Gastroesophageal sphincter (tissue), 4 donors: Measurements from ENCODE around the gene RFX2. TPM values are rescaled to one million over a fixed set of nuclear protein-coding genes. Genes with fewer than 3 reads are reported as not detected.

ENCODE experiments used
- ATAC-seq: fragments of 150-250 bp; one replicate; pipeline ENCODE4 v1.9.1; 2016; ENCODE audit warnings: mild to moderate bottlenecking, moderate library complexity
- H3K27ac ChIP-seq, 4 donors: fragments of 200-600 bp; sonication (generic) in 3 of 4; 1 replicate in 3 of 4; 2 replicates in 1 of 4; pipeline ENCODE4 v1.5.1; 2016 to 2019
- H3K27me3 ChIP-seq: fragments of 200-600 bp; sonication (generic); one replicate; pipeline ENCODE4 v1.5.1; 2019
- H3K36me3 ChIP-seq, 2 donors: fragments of 200-600 bp; sonication (generic); one replicate each; pipeline ENCODE4 v1.5.1; 2019; ENCODE audit warnings: control low read depth in 1 of 2
- H3K4me1 ChIP-seq, 3 donors: fragments of 200-600 bp; sonication (generic); 1 replicate in 2 of 3; 2 replicates in 1 of 3; pipeline ENCODE4 v1.5.1; 2016 to 2019; ENCODE audit warnings: control low read depth in 2 of 3
- H3K4me3 ChIP-seq, 2 donors: fragments of 200-600 bp; sonication (generic); one replicate each; pipeline ENCODE4 v1.5.1; 2019; ENCODE audit warnings: mild to moderate bottlenecking in 1 of 2, moderate library complexity in 1 of 2
- H3K9me3 ChIP-seq, 3 donors: fragments of 200-600 bp; sonication (generic); one replicate each; pipeline ENCODE4 v1.5.1; 2017 to 2019; ENCODE audit warnings: control low read depth in 2 of 3
- EP300 ChIP-seq: sonication (generic); formaldehyde crosslinking; IDR thresholded peaks from one replicate; pipeline ENCODE4 v1.6.1; 2017; ENCODE audit warnings: antibody characterized with exemption, mild to moderate bottlenecking
- POLR2A ChIP-seq, 2 donors: fragments of 450-650 bp; IDR thresholded peaks; one replicate each; pipeline ENCODE4 v1.6.1; 2017; ENCODE audit warnings: antibody characterized with exemption in 2 of 2, mild to moderate bottlenecking in 2 of 2, moderate library complexity in 1 of 2
- POLR2AphosphoS5 ChIP-seq: sonication (generic); formaldehyde crosslinking; IDR thresholded peaks from one replicate; pipeline ENCODE4 v1.6.1; 2017; ENCODE audit warnings: antibody characterized with exemption
- whole genome bisulfite sequencing, 2 donors: methylation state at CpG; one replicate each; pipeline ENCODE4 v1.1.5; 2018; ENCODE audit warnings: low coverage in 1 of 2; 5-methylcytosine and 5-hydroxymethylcytosine counted together
- total RNA-seq, 4 donors: library from RNA; depleted of rRNA; stranded (reverse); fragments of >200 nt; gene quantifications; one replicate each; pipeline ENCODE4 v1.1.0, GENCODE V29; 2016
- TF ChIP-seq, protein P1 (sequence below), 4 experiments: fragments of 200-600 bp in 2 of 4; fragments of 450-650 bp in 2 of 4; sonication (generic) in 1 of 4; IDR thresholded peaks; one replicate each; pipeline ENCODE4 v1.5.1; 2017 to 2019; ENCODE audit warnings: antibody characterized with exemption in 4 of 4, mild to moderate bottlenecking in 2 of 4, moderate library complexity in 2 of 4

The RFX2 gene
- total RNA-seq, 4 donors from 2014 or later, result 18.7 to 49.1 (median 37.6) TPM

DNA sequence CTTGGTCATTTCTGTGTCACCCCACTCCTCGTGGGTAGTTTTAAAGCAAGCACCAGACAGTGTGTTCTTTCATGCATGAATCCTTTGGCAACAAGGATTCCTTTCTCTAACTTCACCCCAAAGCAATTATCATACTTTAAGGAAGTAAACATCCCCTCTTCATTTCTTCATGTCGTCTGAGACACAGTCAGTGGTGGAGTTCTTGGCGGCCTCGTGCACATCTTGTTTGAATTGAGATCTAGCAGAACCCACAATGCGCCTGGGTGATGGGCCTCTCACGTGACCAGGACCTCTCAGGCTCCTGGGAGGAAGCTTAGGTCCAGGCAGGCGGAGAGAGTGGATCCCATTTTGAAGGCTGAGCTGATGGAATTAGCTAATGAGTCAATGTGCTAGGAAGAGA lies 27.8 kb upstream of the RFX2 start:
- H3K4me3 ChIP-seq, result no peak overlapping the region
- H3K9me3 ChIP-seq, result no peaks in the 10 kb centered on the region
- WGBS, 2 donors, result 47% methylated on average over 2 of the region's 7 CpGs; no CpG with 5 or more reads in 1 of the 2 donors
- no peaks in the 10 kb centered on the region for H3K4me1 ChIP-seq
- no peak overlapping the region for H3K27ac ChIP-seq
- H3K27me3 ChIP-seq, result no peaks in the 10 kb centered on the region
- TF ChIP-seq POLR2AphosphoS5 (no peak), EP300 (no peak), POLR2A (IDR thresholded peaks at IDR 0.05) (no peak)
- TF ChIP-seq, protein P1, sequence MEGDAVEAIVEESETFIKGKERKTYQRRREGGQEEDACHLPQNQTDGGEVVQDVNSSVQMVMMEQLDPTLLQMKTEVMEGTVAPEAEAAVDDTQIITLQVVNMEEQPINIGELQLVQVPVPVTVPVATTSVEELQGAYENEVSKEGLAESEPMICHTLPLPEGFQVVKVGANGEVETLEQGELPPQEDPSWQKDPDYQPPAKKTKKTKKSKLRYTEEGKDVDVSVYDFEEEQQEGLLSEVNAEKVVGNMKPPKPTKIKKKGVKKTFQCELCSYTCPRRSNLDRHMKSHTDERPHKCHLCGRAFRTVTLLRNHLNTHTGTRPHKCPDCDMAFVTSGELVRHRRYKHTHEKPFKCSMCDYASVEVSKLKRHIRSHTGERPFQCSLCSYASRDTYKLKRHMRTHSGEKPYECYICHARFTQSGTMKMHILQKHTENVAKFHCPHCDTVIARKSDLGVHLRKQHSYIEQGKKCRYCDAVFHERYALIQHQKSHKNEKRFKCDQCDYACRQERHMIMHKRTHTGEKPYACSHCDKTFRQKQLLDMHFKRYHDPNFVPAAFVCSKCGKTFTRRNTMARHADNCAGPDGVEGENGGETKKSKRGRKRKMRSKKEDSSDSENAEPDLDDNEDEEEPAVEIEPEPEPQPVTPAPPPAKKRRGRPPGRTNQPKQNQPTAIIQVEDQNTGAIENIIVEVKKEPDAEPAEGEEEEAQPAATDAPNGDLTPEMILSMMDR (IDR thresholded peaks at IDR 0.05), result no peak
- no peaks in the 10 kb centered on the region for H3K36me3 ChIP-seq
- ATAC-seq, result no peak

DNA sequence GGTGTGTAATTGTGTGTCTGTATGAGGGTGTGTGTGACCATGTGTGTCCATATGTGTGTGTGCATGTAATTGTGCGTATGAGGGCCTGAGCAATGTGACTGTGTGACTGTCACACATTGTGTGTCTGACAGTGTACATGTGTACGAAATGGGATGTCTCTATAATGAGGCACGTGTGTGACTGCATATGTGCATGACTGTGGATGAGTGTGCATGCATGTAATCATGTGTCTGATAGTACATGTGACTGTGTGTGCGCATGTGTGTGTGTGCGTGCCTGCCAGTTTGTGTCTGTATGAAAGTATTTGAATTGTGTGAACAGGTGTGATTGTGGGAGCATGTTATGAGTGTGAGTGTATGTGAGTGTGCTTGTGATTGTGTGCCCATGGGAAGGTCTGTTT lies 22.9 kb upstream of the RFX2 start:
- Histone ChIP-seq H3K4me3 (no peak overlapping the region), H3K36me3 (no peaks in the 10 kb centered on the region), H3K4me1 (no peaks in the 10 kb centered on the region), H3K27me3 (no peaks in the 10 kb centered on the region), H3K27ac (no peak overlapping the region), H3K9me3 (no peaks in the 10 kb centered on the region)
- 82 to 90% methylated on average over 4 to 5 of the region's 5 CpGs for whole genome bisulfite sequencing, 2 donors
- no peak for ATAC-seq
- TF ChIP-seq, protein P1 (IDR thresholded peaks at IDR 0.05), result no peak
- TF ChIP-seq POLR2AphosphoS5, result no peak
- no peak for TF ChIP-seq EP300
- TF ChIP-seq POLR2A (IDR thresholded peaks at IDR 0.05), result no peak

DNA sequence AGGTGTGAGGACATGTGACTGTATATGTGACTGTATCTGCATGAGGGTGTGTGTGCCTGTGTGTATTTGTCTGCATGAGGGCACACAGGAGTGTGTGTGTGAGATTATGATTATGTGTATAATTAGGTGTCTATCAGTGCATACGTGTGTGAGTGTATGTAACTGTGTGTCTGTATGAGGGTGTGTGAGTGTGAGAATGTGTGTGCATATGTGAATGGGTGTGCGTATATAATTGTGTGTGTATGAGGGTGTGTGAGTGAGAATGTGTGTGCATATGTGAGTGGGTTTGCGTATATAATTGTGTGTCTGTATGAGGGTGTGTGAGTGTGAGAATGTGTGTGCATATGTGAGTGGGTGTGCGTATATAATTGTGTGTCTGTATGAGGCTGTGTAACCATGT lies 22.2 kb upstream of the RFX2 start:
- no peaks in the 10 kb centered on the region for H3K27me3 ChIP-seq
- no peak for TF ChIP-seq POLR2AphosphoS5
- TF ChIP-seq EP300, result no peak
- TF ChIP-seq POLR2A (IDR thresholded peaks at IDR 0.05), result no peak
- TF ChIP-seq, protein P1 (IDR thresholded peaks at IDR 0.05), result no peak
- no peaks in the 10 kb centered on the region for H3K9me3 ChIP-seq
- H3K27ac ChIP-seq, result no peak overlapping the region
- no peaks in the 10 kb centered on the region for H3K4me1 ChIP-seq
- ATAC-seq, result no peak
- no peaks in the 10 kb centered on the region for H3K36me3 ChIP-seq
- no peak overlapping the region for H3K4me3 ChIP-seq
- WGBS, 2 donors, result 78 to 79% methylated on average over 4 of the region's 4 CpGs

DNA sequence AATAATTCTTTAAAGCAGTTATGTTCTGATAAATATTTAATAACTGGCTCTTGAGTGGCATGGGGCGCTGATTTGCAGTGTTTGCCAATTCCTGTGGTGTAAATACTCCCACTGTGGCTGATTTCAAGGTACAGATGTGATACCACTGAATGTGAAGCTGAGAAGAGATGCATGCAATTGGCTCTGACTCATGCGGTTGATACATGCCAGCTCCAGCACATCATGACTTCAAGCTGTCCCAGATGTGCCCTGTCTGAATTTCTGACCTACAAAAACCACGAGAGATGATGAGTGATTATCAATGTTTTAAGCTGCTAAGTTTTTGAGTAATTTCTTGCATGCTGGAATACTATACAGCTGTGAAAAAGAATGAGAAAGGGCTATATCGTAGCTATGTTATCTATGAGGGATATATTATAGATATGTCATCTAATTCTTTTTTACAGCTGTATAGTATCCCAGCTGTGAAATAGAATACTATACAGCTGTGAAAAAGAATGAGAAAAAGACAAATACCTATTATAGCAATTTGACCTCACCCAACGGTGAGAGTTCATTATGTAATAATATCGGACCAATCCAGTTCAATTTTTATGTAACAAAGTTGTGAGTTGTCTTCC lies 17.5 kb upstream of the RFX2 start:
- TF ChIP-seq, protein P1 (IDR thresholded peaks at IDR 0.05), result no peak
- no peak for TF ChIP-seq EP300
- no peak for TF ChIP-seq POLR2A (IDR thresholded peaks at IDR 0.05)
- no peak for TF ChIP-seq POLR2AphosphoS5
- no peak for ATAC-seq

DNA sequence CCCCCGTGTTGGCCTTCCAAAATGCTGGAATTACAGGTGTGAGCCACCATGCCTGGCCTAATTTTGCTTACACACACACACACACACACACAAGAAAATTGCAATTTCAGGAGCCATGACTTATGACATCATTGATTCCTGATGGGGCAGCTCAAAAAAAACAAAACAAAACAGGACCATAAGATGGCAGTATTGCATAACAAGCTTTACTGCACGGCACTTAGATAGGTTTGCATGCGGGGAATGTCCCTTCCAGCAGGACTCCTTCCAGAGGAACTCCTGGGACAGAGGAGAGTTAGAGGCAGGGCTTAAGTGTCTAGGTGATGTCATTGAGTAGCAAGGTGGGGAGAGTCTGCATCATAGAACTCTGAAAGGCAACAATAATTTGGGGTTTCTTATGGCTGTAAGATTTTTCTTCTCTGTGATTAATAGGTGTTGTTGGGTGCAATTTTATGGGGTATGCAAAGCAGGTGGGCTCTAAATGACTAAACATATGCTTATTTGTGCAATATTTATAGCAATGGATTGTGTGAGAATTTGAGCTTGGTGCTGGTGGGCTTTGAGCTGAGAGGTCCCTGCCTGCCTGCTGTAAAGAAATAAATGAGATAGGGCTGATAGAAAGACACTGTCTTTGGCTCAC lies 16.2 kb upstream of the RFX2 start:
- ATAC-seq, result no peak
- 56% methylated on average over 2 of the region's 3 CpGs; no CpG with 5 or more reads in 1 of the 2 donors for WGBS, 2 donors
- no peaks in the 10 kb centered on the region for H3K4me1 ChIP-seq

More for the DNA sequence above, 17.5 kb upstream of the RFX2 start:
- Histone ChIP-seq H3K4me3 (no peak overlapping the region), H3K9me3 (no peaks in the 10 kb centered on the region), H3K27ac (no peak overlapping the region), H3K4me1 (no peaks in the 10 kb centered on the region), H3K27me3 (no peaks in the 10 kb centered on the region), H3K36me3 (no peaks in the 10 kb centered on the region)
- WGBS, 2 donors, result 81 to 97% methylated on average over 4 to 6 of the region's 6 CpGs

More for the DNA sequence above, 16.2 kb upstream of the RFX2 start:
- Histone ChIP-seq H3K4me3 (no peak overlapping the region), H3K27ac (no peak overlapping the region), H3K27me3 (no peaks in the 10 kb centered on the region), H3K36me3 (no peaks in the 10 kb centered on the region), H3K9me3 (no peaks in the 10 kb centered on the region)
- TF ChIP-seq, protein P1 (IDR thresholded peaks at IDR 0.05), result no peak
- no peak for TF ChIP-seq POLR2AphosphoS5
- TF ChIP-seq EP300, result no peak
- no peak for TF ChIP-seq POLR2A (IDR thresholded peaks at IDR 0.05)
